Measurements from ENCODE around the gene MIEF1.

MIEF1 gene

DNA sequence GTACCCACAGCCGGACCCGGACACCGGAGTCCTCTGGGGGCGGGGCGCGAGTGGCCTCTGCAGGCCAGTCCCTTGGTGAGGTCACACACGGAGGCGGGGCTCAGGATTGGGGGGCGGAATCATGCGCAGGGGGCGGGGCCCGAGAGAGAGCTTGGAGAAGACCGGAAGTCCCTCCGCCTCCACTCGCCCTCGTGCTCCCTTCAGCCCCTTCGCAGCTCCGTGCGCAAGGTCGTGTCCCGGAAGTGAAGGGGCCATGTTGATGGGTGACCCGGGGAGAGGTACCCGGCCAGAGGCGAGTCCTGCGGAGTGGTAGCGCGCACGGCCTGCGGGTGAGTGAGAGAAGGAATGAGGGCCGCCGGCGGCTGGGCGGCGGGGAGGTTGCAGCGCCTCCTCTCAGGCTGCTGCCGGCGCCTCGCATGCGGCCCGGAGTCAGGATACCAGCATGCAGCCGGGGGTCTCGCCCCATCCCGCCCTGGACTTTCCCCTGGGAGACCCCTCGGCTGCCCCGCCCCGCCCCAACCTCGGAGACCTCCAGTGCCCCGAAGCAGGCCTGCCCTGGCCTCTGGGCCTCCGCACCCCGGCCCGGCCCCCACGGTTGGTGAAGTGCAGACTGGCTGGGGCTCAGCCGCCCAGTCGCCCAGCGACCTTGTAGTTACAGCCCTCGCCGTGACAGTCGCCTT is at the start of gene MIEF1:
Gene MIEF1 (plus strand): TSS at position 182 of the 680 bp plus-strand sequence. CDS start 9,005 bp downstream, outside the sequence.
- DNase-seq, result peak; percentile 94

DNA sequence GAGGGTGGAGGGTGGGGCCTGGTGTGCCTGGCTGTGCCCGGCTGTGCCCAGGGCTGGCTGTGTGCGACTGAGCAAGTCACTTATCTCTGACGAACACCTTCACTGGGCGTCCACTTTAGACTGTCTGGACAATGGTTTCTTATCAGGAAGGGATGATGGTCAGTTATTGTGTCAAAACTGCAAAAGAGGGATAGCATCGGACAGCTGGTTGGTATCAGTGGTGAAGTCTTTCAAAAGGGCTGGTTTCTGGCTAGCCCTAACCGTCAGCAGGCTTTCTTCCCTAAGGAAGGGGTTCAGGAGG is 49.4 kb upstream of the MIEF1 start:
- no peak for DNase-seq

GRCh38 chr22:39453765-39454378 is 48.2 kb upstream of the MIEF1 start:
- no peak for DNase-seq

DNA sequence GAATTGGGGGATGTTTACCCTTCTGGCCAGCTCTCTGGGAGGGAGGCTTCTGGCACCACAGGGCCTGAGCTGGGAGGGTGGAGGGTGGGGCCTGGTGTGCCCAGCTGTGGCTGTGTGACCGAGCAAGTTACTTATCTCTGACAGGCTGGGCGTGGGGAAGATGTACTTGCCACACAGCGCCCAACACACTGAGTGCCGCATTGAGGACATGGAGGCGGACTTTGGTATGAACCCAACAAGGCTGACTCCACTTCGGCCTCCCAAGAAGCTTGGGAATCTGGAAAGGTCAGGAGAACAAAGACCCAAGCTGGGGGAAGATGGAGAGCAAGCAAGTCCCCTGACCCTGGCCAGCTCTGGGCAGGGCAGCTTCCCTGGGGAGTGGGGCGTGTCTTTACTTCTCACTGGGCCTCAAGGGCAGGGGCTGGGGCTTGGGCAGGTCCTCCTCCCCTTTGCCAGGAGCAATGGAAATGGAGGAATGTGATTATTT is 47.7 kb upstream of the MIEF1 start:
- no peak for DNase-seq

GRCh38 chr22:39456522-39457197 is 45.4 kb upstream of the MIEF1 start, which contains the start of gene MGAT3:
TSS of gene MGAT3 (plus strand) at chr22:39457012. CDS start at chr22:39487348, 30,336 bp downstream.
- DNase-seq, result no peak

DNA sequence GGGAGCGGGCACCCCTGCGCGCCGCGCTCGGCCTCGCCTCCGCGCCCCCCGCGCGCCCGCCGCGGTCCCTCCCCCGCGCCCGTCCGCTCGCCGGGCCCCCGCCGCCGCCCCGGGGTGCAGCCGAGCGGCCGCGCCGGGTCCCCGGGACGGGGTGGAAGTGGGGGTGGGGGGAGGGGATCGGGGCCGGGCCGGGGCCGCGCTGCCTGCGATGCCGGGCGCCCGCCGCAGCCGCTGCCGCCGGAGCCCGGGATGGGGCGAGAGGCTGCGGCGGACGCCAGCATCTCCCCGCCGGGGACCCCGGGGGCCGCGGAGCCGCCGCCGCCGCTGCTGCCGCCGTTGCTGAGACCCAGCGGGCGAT is 44.9 kb upstream of the MIEF1 start:
- peak; percentile 27 for DNase-seq

DNA sequence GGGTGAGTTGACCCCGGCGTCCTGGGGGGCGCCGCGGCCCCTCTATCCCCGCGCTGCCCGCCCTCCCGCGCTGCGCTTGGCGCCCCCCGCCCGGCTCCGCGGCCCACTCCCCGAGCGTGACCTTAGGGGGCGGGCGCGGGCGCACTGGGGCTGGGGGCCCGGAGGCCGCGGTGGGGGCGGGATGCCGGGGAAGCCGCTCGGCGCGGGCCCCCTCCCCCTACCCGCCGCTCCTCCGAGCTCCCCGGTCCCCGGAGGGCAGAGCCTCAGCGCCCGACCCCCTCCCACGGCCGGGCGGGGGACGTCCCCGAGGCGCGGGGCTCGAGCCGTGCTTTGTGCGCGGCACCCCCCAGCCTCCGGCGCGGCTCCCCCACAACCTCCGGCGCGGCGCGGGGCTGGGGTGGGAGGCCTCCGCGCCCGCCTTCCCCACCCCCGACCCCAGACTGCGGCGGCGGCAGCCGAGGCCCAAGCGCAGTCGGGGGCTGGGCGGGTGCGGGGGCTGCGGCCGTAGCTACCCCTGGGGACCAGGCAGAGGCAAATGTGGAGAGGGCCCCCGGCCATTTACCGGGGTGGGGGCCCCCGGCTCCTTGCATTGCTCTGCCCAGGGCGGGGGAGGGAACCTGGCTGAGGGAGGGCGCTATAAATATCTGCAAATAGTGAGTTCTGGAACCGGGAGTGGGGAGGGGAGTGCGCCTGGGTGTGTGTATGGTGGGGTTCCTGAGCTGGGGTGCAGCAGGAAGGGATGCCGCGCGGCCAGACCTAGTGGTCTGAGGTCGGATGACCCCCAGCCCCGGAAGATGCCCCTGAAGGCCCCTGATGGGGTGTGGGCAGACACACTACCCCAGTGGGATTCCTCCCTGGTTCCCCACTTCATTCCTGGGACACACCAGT is 44.3 kb upstream of the MIEF1 start:
- peak; percentile 5 for DNase-seq

GRCh38 chr22:39458444-39459083 is 43.5 kb upstream of the MIEF1 start:
- DNase-seq, result no peak

DNA sequence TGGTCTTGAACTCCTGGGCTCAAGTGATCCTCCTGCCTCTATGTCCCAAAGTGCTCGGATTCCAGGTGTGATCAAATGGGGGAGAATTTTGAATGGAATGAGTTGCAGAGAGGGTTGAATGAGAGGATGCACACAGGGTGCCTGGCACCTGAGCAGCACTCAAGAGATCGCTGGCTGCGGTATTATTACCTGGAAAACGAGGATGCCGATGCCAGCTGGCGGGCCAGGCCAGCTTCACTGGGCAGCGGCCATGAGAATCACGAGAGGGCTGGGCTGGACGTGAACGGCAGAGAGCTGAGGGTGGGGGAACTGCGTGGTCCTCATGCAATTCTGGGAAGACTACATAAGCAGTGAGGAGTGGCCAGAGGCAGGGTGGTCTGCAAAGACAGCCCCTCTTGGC is 42.4 kb upstream of the MIEF1 start:
- DNase-seq, result no peak

GRCh38 chr22:39462443-39463221 is 39.5 kb upstream of the MIEF1 start:
- no peak for DNase-seq

DNA sequence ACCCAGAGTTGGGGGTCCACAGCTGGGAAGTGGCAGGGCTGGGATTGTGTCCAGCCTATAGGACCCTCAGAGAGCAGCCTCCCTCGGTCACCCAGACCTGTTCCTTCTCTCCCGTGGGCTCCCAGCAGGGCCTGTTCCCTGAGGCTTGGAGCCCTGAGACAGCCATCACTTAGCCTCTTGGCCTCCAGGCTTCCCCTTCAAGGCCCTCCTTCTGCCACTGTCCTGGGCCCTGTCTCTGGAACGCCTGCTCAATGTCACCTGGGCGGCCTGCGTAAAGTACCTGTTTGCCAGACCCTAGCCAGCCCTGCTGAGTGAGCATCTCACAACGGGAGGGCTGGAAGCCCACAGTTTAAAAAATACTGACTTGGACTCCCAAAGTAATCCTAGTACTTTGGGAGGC is 38.8 kb upstream of the MIEF1 start:
- no peak for DNase-seq

GRCh38 chr22:39463931-39464390 is 38.1 kb upstream of the MIEF1 start:
- DNase-seq, result no peak

DNA sequence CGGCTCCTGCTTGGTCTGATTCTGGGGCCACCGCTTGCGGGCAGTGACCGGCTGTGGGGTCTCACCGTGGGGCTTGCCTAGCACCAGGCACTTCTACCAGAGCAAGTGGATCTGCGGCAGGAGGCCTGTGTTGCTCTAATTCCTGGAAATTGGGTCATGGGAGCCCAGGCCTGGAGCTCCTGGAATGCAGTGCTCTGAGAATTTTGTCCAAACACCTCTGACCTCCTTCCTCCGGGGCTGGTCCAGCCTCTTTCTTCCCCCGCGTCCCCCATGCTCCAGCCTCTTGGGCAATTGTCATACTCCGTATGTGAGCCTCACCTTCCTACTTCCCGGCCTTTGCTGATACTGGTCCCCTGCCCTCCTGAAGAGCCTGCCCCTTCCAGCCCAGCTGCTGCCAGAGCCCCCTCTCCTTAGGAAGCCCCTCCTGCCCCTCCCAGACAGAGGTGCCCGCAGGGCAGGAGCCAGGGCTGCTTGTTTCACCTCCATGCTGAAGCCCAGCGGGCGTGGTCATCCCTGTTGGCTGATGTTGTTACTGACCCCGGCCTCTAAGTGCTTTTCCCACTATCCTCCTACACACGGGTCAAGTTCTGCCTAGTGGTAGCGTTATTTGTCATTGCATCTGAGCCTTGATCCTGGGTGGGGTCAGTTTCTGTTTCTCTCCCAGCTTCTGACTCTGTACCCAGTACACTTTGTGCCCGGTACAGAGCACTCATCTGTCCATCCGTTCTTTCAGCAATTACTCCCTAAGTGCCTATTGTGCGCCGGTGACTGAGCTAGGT is 35.7 kb upstream of the MIEF1 start:
- no peak for DNase-seq

GRCh38 chr22:39467390-39467895 is 34.6 kb upstream of the MIEF1 start:
- no peak for DNase-seq

DNA sequence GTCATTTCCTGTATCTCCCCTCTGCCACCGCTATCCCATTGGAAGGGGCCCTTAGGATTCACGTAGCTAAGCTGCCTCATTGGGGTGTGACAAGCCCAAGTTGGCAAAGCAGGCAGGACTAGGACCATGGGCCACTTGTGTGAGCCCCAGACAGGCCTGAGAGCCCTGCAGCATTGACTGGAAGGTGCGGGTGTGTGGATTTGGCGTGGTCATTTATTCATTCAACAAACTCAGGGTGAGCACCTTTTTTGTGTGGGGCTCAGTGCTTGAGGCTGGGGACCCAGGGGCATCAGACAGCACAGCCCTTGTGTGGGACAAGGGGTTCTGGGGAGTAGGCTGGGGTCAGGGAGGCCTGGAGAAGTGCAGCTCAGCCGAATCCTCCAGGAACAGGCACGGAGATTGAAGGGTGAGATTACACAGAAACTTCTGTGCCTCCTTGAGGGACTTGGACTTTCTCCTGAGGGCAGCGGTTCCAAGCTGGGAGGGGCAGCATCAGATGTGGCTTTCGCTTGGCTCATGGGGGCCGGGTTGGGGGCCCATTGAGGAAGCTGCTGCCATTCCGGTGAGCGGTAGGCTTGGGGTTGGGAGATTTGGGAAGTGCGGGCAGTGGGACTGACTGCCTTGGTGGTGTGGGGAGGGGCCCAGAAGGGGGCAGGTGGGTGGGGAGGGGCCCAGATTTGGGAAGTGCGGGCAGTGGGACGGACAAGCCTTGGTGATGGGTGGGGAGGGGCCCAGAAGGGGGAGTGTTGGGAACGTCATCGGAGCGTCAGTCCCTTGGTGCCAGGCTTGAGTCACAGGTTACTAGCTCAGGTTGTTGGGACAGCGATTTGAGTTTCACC is 33.4 kb upstream of the MIEF1 start:
- DNase-seq, result no peak

- DNase-seq, result no peak
Measured at GRCh38 chr22:39469326-39469680, 32.8 kb upstream of the MIEF1 start.

DNA sequence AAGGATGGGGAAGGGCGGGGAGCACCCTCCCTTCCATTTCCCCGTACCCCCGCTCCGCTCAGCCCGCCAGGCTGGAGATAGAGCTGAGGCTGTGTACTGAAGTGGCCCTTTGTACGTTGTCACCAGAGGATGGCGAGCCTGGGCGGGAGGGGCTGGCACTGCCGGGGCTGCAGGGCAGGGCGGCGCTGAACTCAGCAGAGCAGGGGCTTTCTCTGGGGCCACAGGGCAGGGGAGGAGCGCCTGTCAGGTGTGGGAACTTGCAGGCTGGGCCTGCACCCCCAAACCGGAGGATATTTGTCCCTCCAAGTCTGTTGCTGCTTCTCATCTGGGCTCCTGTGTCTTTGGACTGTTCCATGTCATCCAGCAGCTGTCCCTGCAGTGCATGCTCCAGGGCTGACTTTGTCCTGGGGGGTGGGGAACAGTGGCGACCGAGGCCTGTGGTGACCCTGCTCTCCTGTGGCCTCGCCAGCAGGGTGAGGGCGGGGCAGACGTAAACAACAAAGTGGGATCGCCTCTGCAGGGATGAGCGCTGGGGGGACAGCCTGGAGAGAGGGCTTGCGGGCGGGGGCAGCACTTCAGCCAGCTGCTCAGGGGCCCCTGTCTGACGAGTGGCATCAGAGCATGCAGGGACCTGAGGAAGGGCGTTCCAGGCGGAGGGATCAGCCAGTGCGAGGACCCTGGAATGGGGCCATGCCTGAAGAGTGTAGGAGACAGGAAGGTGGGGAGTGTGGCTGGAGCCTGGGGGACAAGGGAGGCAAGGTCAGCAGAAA is 32.2 kb upstream of the MIEF1 start:
- no peak for DNase-seq

DNA sequence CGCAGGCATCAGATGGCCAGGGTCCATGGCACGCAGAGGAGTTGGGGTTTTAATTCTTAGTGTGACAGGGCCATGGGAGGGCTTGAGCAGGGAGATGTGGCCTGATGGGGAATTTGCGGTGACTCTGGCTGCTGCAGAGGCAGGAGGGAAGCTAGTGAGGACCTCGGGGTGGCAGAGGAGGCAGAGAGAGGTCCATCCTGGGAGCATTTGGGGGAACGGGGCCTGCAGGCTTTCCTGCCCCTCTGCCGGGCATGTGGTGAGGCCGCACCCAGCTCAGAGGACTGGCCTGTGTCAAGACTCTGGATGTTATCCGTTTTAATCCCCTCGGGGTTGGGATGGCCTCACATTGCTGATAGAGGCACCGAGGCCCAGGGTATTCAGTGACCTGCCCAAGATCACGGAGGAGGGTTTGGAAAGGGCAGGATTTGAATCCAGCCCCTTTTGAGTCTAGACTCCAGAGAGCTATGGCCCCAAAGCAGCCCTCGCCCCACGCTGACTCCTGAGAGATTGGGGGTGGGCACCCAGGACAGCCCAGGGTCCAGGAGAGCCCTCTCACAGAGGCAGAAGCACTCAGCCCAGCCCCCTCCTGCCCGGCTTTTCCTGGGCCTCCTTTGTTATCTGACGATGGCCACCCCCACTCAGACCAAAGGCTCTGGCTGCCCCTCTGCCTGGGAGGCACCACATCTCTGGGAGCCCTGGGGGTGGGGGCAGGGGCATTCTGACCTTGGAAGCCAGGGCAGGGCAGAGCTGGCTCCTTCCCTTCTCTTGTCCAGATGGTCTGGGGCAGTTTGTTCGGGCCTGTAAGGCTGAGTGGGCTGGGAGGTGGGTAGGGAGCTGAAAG is 31.4 kb upstream of the MIEF1 start:
- DNase-seq, result no peak

Measured in CD4-positive, alpha-beta T cell treated with Interleukin-6 for 4 hours (primary cell).